CD4-positive, alpha-beta T cell treated with Interleukin-4 for 1 hour (primary cell): Measurements from ENCODE around the gene TLCD4.
A peak's percentile ranks its signal among the peaks of the same experiment; 100 is the strongest.
"Not testable (repeated sequence)": the region's sequence is repeated elsewhere in the genome, so short reads cannot be mapped to it uniquely, and the experiment has no call there.

Experiments used
- DNase-seq, 2 donors: peaks; one replicate each; pipeline ENCODE4 v3.0.0-alpha.2; 2020 to 2022

TLCD4 gene

GRCh38 chr1:95096218-95096841, 20.8 kb upstream of the TLCD4 start:
- no peak for DNase-seq

DNA sequence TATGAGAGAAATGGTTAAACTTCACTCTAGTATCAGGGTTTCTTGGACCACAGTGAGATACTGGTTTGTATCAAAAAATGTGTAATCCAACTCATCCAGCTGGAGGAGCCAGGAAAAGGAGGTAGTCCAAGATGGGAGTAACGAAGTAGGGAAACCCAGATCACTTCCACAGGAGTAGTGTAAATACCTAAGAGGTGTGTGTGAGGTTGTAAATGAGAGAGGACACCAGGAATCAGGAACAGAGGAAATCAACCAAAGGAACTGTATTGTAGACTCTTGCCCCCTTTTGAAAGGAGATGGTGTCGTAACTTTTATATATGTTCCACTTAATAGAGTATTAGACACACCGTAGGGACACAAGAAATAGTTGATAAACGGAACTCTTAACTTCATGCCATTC, 19.7 kb upstream of the TLCD4 start:
- DNase-seq = no peak

- DNase-seq = no peak
These were observed 19.0 kb upstream of the TLCD4 start for GRCh38 chr1:95098196-95098595.

DNA sequence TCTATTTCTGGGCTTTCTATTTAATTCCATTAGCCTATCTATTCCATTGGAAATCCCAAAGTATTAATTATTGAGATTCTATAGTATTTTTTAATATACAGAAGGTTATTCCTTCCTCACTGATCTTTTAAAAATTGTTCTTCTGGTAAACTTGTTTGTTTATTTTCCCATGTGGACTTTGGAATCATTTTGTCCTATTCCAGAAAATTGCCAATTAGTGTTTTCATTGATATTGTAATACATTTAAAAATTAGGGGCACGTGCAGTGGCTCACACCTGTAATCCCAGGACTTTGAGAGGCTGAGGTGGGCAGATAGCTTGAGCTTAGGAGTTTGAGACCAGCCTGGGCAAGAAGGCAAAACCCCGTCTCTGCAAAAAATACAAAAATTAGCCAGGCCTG, 8.4 kb upstream of the TLCD4 start:
- no peak for DNase-seq

- DNase-seq = no peak
These were observed 6.1 kb upstream of the TLCD4 start for GRCh38 chr1:95111014-95111413.

GRCh38 chr1:95113684-95114083, 3.5 kb upstream of the TLCD4 start:
- DNase-seq = no peak

GRCh38 chr1:95115708-95116137, 1.4 kb upstream of the TLCD4 start:
- DNase-seq = no peak

GRCh38 chr1:95116580-95117206, 462 bp upstream of the TLCD4 start:
- peak; percentile 56 for DNase-seq

GRCh38 chr1:95118067-95118499, 928 bp downstream of the TLCD4 start:
- DNase-seq = no peak

DNA sequence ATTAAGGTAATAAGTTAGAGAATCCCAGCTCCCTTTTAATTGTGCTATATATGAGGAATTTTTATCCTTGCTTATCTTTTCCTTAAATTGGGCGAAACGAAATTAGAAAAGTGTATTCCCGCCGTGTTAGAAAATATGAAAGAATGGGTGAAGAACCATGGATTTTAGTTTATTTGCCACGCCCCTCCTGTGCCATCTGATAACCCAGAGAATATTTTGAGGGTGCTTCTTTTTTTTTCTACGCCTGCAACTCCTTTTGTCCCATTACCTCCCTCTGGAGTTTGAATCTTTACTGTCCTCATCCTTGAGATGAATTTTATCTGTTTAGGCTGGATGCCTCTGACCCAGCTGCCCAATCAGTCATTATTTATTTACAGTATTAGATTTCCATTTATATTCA, 1.6 kb downstream of the TLCD4 start:
- no peak for DNase-seq

DNA sequence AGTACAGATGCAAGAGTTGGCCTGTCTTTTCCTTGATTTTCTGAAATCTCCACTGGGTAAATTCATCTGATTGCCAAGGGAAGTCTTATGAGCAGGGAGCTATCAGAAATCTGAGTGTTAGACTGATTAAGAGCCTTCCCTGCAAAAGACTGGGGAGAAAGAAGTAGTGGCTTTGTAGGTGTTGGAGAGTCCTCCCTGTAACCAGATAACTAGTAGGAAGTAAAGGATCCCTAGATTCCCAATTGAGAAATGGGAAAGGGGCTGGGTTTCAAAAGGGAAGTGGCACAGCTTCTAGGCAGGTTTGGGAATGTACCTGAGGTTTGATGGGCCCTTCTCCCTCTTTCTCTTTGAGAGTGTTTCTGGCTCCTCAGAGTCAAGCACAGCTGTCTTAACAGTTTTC, 2.1 kb downstream of the TLCD4 start:
- no peak for DNase-seq

- DNase-seq = no peak
These were observed 5.1 kb downstream of the TLCD4 start for GRCh38 chr1:95122151-95122697.

GRCh38 chr1:95124342-95124741, 7.2 kb downstream of the TLCD4 start:
- no peak for DNase-seq

DNA sequence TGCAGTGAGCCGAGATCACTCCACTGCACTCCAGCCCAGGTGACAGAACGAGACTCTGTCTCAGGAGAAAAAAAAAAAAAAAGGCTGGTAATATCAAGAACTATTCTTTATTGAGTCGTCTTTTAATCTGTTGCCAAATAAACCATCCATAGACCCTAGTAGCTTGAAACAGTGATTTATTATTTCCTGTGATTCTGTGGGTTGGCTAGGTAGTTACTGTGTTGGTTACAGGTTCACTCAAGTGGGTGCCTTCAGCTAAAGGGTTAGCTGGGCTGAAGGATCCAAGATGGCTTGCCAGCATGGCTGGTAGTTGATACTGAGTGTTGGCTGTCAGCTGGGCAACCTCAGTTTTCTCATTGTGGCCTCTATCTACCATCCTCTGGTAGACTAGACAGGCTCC, 9.2 kb downstream of the TLCD4 start:
- no peak for DNase-seq

DNA sequence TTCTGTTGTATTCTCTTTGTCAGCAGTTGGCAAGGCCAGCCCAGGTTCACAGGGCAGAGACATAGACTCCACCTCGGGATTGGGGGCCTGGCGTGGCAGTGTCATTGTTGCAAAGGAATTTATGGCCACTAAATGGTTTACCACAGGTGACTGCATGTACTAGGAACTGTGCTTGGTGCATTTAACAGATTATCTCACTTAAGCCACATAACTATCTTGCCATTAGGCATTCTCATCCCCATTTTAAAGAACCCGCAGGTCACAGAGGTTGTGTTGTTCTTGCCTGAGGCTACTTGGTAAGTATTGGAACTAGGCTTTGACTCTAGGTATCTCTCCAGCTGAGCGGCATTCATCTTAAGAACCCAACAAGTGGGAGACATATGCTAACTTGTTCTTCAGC, 9.7 kb downstream of the TLCD4 start:
- DNase-seq = no peak

DNA sequence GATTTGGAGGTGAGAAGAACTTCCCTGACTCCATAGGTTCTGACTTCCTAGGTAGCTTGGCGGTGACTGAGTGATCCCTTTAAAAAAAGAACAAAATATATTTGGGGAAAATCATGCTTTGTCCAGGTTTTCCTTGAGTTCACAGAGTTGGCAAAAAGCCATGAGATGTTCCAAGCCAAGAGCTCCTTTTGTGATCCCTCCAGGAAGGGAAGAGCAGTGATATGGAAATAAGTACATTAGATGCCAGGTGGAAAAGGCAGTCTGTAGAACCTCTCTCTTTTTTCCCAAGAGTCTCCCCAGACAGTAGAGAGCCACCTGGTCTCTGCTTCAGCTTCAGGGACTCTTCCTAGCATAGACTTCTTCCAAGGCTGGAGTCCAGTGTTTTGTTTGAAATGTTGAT, 10.2 kb downstream of the TLCD4 start:
- DNase-seq = no peak

GRCh38 chr1:95132762-95133161, 15.6 kb downstream of the TLCD4 start:
- no peak for DNase-seq

GRCh38 chr1:95133687-95134086, 16.5 kb downstream of the TLCD4 start:
- no peak for DNase-seq

DNA sequence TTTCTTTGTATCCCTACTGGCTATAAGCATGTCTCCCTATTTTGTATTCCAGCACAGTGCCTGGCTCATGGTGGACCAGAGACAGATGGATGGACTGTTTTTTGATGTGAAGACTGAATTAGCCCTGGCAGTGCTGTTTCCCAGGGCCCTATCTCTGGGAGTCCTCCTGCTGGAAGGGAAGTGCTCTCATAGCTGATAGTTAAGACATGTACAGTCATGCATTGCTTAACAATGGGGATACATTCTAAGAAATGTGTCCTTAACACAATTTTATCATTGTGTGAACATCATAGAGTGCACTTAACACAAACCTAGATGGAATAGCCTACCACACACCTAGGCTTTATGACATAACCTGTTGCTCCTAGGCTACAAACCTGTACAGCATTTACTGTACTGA, 21.1 kb downstream of the TLCD4 start:
- DNase-seq = no peak

- DNase-seq = no peak
These were observed 21.9 kb downstream of the TLCD4 start for GRCh38 chr1:95139039-95139438.

DNA sequence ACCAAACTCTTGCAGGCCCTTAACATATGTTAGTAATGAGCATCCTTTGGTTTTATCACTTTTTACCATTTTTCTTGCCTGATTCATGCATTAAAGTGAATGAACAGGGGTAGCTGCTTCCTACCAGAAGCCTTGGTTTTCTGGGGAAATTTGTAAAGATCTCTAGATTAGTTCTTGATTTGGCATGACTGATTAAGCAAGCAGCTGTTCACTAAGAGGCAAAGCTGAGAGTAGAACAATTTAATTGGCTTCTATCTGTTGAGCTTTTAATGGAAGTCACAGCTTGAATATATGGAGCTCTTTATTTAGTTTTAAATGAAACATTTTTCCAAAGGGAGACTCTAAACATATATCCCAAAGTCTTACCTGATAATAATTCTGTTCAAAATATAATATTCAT, 23.6 kb downstream of the TLCD4 start:
- DNase-seq = no peak

- no peak for DNase-seq
These were observed 28.3 kb downstream of the TLCD4 start for GRCh38 chr1:95145493-95145892.

GRCh38 chr1:95146637-95147036, 29.5 kb downstream of the TLCD4 start:
- DNase-seq = no peak

DNA sequence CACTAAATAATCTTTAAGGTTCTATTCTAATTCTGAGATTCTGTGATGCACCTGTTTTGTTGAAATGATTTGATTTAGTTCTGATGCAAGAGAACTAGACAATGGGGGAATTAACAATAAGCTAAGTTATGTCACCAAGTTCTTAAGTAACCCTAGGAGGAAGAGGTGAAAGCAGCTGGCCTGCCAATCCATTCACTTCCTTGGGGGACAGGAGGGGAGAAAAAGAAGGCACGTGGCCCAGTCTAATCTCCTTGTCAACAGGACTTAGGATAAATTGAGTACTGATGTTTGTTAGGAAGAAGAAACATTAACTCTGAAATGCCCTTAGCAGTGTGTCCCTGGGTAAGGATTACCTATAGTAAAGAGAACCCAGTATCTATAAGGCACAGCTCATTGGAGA, 36.9 kb downstream of the TLCD4 start:
- no peak for DNase-seq

DNA sequence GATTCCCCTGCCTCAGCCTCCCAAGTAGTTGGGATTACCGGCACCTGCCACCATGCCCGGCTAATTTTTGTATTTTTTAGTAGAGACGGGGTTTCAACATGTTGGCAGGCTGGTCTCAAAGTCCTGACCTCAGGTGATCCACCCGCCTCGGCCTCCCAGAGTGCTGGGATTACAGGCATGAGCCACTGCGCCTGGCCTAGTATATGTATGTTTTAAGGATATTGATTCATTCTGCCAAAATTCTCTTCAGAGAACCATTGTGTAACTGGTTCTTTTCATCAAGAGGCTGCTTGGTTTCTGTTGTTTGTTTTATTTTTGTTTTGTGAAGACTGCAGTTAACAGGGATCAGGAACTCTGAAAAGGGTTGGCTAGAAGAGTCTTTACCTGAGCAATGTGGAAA, 48.4 kb downstream of the TLCD4 start:
- not testable (repeated sequence) for DNase-seq
